Measurements from ENCODE around the gene RELT.

The RELT gene

GRCh38 chr11:73367482-73368024 is 8.6 kb upstream of the RELT start:
- Histone ChIP-seq H3K4me1 (ENCODE audit: low read length) (peaks cover 54% of the 10 kb centered on the region), H3K4me3 (ENCODE audit: low read length) (no peak overlapping the region), H3K79me2 (ENCODE audit: low read length) (no peaks in the 10 kb centered on the region), H4K20me1 (ENCODE audit: insufficient read depth, low read length) (no peaks in the 10 kb centered on the region), H3K27ac (ENCODE audit: low read length) (no peak overlapping the region), H3K9ac (ENCODE audit: low read length) (no peak overlapping the region), H3K9me3 (replicated peaks; ENCODE audit: insufficient read depth, low read length) (no peaks in the 10 kb centered on the region), H3K4me2 (ENCODE audit: low read depth, low read length) (no peak overlapping the region), H3K9me2 (replicated peaks; ENCODE audit: insufficient read depth, low read length) (no peaks in the 10 kb centered on the region), H3K27me3 (replicated peaks; ENCODE audit: insufficient read depth, low read length) (no peaks in the 10 kb centered on the region), H3K36me3 (replicated peaks; ENCODE audit: insufficient read depth, low read length) (no peaks in the 10 kb centered on the region), H2AFZ (ENCODE audit: low read length) (no peak overlapping the region), H3F3A (ENCODE audit: insufficient read depth, low read length) (peaks cover 12% of the 10 kb centered on the region; the same call in 1 of the 2 replicates)
- TF ChIP-seq CTCF (IDR thresholded peaks at IDR 0.05; ENCODE audit: low read length), result no peak
- no peak for TF ChIP-seq EZH2 (optimal IDR thresholded peaks at IDR 0.05; ENCODE audit: low read depth, low read length)
- no peak for TF ChIP-seq EZH2phosphoT487 (IDR thresholded peaks at IDR 0.05; ENCODE audit: low read length)
- no peak for DNase-seq

GRCh38 chr11:73372375-73372993 is 3.7 kb upstream of the RELT start:
- peak overlapping the region; percentile 83 for H3K4me2 ChIP-seq (ENCODE audit: low read depth, low read length)
- H2AFZ ChIP-seq (ENCODE audit: low read length), result peak overlapping the region; percentile 65
- peak overlapping the region; percentile 24 for H3K4me3 ChIP-seq (ENCODE audit: low read length)
- peak overlapping the region; percentile 64 for H3K27ac ChIP-seq (ENCODE audit: low read length)
- DNase-seq, result peak; percentile 87
- TF ChIP-seq CTCF (IDR thresholded peaks at IDR 0.05; ENCODE audit: low read length) (peak; percentile 74), EZH2 (optimal IDR thresholded peaks at IDR 0.05; ENCODE audit: low read depth, low read length) (no peak)
- peak overlapping the region; percentile 51 for H3K9ac ChIP-seq (ENCODE audit: low read length)
- H3F3A ChIP-seq (ENCODE audit: insufficient read depth, low read length), result peaks cover 9% of the 10 kb centered on the region; the same call in 1 of the 2 replicates
- no peaks in the 10 kb centered on the region for H3K36me3 ChIP-seq (replicated peaks; ENCODE audit: insufficient read depth, low read length)
- H3K9me3 ChIP-seq (replicated peaks; ENCODE audit: insufficient read depth, low read length), result no peaks in the 10 kb centered on the region
- peaks cover 31% of the 10 kb centered on the region for H3K4me1 ChIP-seq (ENCODE audit: low read length)
- no peaks in the 10 kb centered on the region for H3K9me2 ChIP-seq (replicated peaks; ENCODE audit: insufficient read depth, low read length)
- no peaks in the 10 kb centered on the region for H4K20me1 ChIP-seq (ENCODE audit: insufficient read depth, low read length)
- no peaks in the 10 kb centered on the region for H3K27me3 ChIP-seq (replicated peaks; ENCODE audit: insufficient read depth, low read length)
- H3K79me2 ChIP-seq (ENCODE audit: low read length), result peaks cover 11% of the 10 kb centered on the region

GRCh38 chr11:73374151-73374550 is 2.0 kb upstream of the RELT start:
- Histone ChIP-seq H3K27ac (ENCODE audit: low read length) (no peak overlapping the region), H3K4me3 (ENCODE audit: low read length) (no peak overlapping the region), H3K4me1 (ENCODE audit: low read length) (peaks cover 34% of the 10 kb centered on the region), H3K79me2 (ENCODE audit: low read length) (peaks cover 27% of the 10 kb centered on the region), H3F3A (ENCODE audit: insufficient read depth, low read length) (peaks cover 9% of the 10 kb centered on the region; the same call in 1 of the 2 replicates), H3K4me2 (ENCODE audit: low read depth, low read length) (no peak overlapping the region), H3K9ac (ENCODE audit: low read length) (no peak overlapping the region), H3K27me3 (replicated peaks; ENCODE audit: insufficient read depth, low read length) (no peaks in the 10 kb centered on the region), H3K9me2 (replicated peaks; ENCODE audit: insufficient read depth, low read length) (no peaks in the 10 kb centered on the region), H3K36me3 (replicated peaks; ENCODE audit: insufficient read depth, low read length) (no peaks in the 10 kb centered on the region), H4K20me1 (ENCODE audit: insufficient read depth, low read length) (no peaks in the 10 kb centered on the region), H3K9me3 (replicated peaks; ENCODE audit: insufficient read depth, low read length) (no peaks in the 10 kb centered on the region), H2AFZ (ENCODE audit: low read length) (no peak overlapping the region)
- TF ChIP-seq CTCF (IDR thresholded peaks at IDR 0.05; ENCODE audit: low read length), result no peak
- TF ChIP-seq EZH2phosphoT487 (IDR thresholded peaks at IDR 0.05; ENCODE audit: low read length), result no peak
- TF ChIP-seq EZH2 (optimal IDR thresholded peaks at IDR 0.05; ENCODE audit: low read depth, low read length), result no peak
- DNase-seq, result no peak

All from MM.1S (cell line).